B cell (primary cell): ENCODE data around the gene SLC23A3. TPM values are rescaled to one million over a fixed set of nuclear protein-coding genes. Genes with fewer than 3 reads are reported as not detected.

Experiments used
- polyA plus RNA-seq: library from polyadenylated mRNA; depleted of rRNA; stranded (reverse); fragments of >200 nt; gene quantifications from 2 replicates; pipeline ENCODE4 v1.2.3, GENCODE V29; 2012
- total RNA-seq, 2 donors: library from RNA; stranded (reverse); fragments of 120-200 nt in 1 of 2; gene quantifications; 1 replicate in 1 of 2; 2 replicates in 1 of 2; pipeline versions ENCODE4 v1.2.3 to v1.2.4, GENCODE V29; 2013 to 2022

Gene SLC23A3
- total and polyA plus RNA-seq, 2 donors (not counting 1 experiment from before 2014, with no cell fraction given), result 2.4 to 15.2 TPM

Other genes with a start within 250 kb of the SLC23A3 start
- gene CDK5R2, start 210.4 kb downstream of the SLC23A3 start, total RNA-seq, result 0.12 TPM in 1 of 2 replicates, not detected in the other
- gene CDK5R2, start 210.4 kb downstream of the SLC23A3 start, polyA plus RNA-seq, result not detected in 2 replicates
- gene FEV, start 184.8 kb downstream of the SLC23A3 start, total RNA-seq, result not detected in 2 replicates
- not detected in 2 replicates for gene FEV, start 184.8 kb downstream of the SLC23A3 start, polyA plus RNA-seq
- not detected in 2 replicates for gene CRYBA2, start 176.6 kb downstream of the SLC23A3 start, total RNA-seq
- not detected in 2 replicates for gene CRYBA2, start 176.6 kb downstream of the SLC23A3 start, polyA plus RNA-seq
- gene CFAP65, start 128.5 kb downstream of the SLC23A3 start, total RNA-seq, result not detected in 2 replicates
- not detected in 2 replicates for gene CFAP65, start 128.5 kb downstream of the SLC23A3 start, polyA plus RNA-seq
- 0.22 TPM in 1 of 2 replicates, not detected in the other for gene IHH, start 109.1 kb downstream of the SLC23A3 start, total RNA-seq
- 0.15 TPM in 1 of 2 replicates, not detected in the other for gene IHH, start 109.1 kb downstream of the SLC23A3 start, polyA plus RNA-seq
- gene NHEJ1, start 9.2 kb downstream of the SLC23A3 start, total RNA-seq, result 20.3 and 25.0 TPM in 2 replicates
- 13.0 and 14.9 TPM in 2 replicates for gene NHEJ1, start 9.2 kb downstream of the SLC23A3 start, polyA plus RNA-seq
- gene CNPPD1, start 6.9 kb upstream of the SLC23A3 start, total RNA-seq, result 146 and 150 TPM in 2 replicates
- 159 and 204 TPM in 2 replicates for gene CNPPD1, start 6.9 kb upstream of the SLC23A3 start, polyA plus RNA-seq
- 86.3 and 102 TPM in 2 replicates for gene RETREG2, start 8.2 kb upstream of the SLC23A3 start, total RNA-seq
- 45.4 and 46.7 TPM in 2 replicates for gene RETREG2, start 8.2 kb upstream of the SLC23A3 start, polyA plus RNA-seq
- 55.2 and 58.7 TPM in 2 replicates for gene ZFAND2B, start 36.8 kb upstream of the SLC23A3 start, total RNA-seq
- gene ZFAND2B, start 36.8 kb upstream of the SLC23A3 start, polyA plus RNA-seq, result 115 and 116 TPM in 2 replicates
- gene ABCB6, start 48.9 kb upstream of the SLC23A3 start, total RNA-seq, result 10.5 and 12.3 TPM in 2 replicates
- gene ABCB6, start 48.9 kb upstream of the SLC23A3 start, polyA plus RNA-seq, result 11.6 and 15.3 TPM in 2 replicates
- gene ATG9A, start 59.6 kb upstream of the SLC23A3 start, total RNA-seq, result 59.4 and 65.5 TPM in 2 replicates
- 41.8 and 42.7 TPM in 2 replicates for gene ATG9A, start 59.6 kb upstream of the SLC23A3 start, polyA plus RNA-seq
- gene ANKZF1, start 59.8 kb upstream of the SLC23A3 start, total RNA-seq, result 181 and 199 TPM in 2 replicates
- 152 and 180 TPM in 2 replicates for gene ANKZF1, start 59.8 kb upstream of the SLC23A3 start, polyA plus RNA-seq
- gene GLB1L, start 75.4 kb upstream of the SLC23A3 start, total RNA-seq, result 3.9 and 4.1 TPM in 2 replicates
- gene GLB1L, start 75.4 kb upstream of the SLC23A3 start, polyA plus RNA-seq, result 2.4 and 2.9 TPM in 2 replicates
- 29.0 and 29.3 TPM in 2 replicates for gene STK16, start 75.5 kb upstream of the SLC23A3 start, total RNA-seq
- gene STK16, start 75.5 kb upstream of the SLC23A3 start, polyA plus RNA-seq, result 46.9 and 60.1 TPM in 2 replicates
- gene TUBA4B, start 83.2 kb upstream of the SLC23A3 start, total RNA-seq, result not detected in 2 replicates
- gene TUBA4B, start 83.2 kb upstream of the SLC23A3 start, polyA plus RNA-seq, result 0.12 TPM in 1 of 2 replicates, not detected in the other
- gene TUBA4A, start 83.9 kb upstream of the SLC23A3 start, total RNA-seq, result 196 and 213 TPM in 2 replicates
- 155 and 338 TPM in 2 replicates for gene TUBA4A, start 83.9 kb upstream of the SLC23A3 start, polyA plus RNA-seq
- gene DNAJB2, start 109.3 kb upstream of the SLC23A3 start, total RNA-seq, result 169 and 184 TPM in 2 replicates
- 127 and 222 TPM in 2 replicates for gene DNAJB2, start 109.3 kb upstream of the SLC23A3 start, polyA plus RNA-seq
- not detected in 2 replicates for gene PTPRN, start 139.4 kb upstream of the SLC23A3 start, total RNA-seq
- 0.04 and 0.09 TPM in 2 replicates for gene PTPRN, start 139.4 kb upstream of the SLC23A3 start, polyA plus RNA-seq
- gene RESP18, start 162.7 kb upstream of the SLC23A3 start, total RNA-seq, result not detected in 2 replicates
- gene RESP18, start 162.7 kb upstream of the SLC23A3 start, polyA plus RNA-seq, result not detected in 2 replicates
- gene DNPEP, start 217.9 kb upstream of the SLC23A3 start, total RNA-seq, result 91.1 and 91.7 TPM in 2 replicates
- gene DNPEP, start 217.9 kb upstream of the SLC23A3 start, polyA plus RNA-seq, result 82.6 and 97.4 TPM in 2 replicates
- not detected in 2 replicates for gene DES, start 248.3 kb upstream of the SLC23A3 start, total RNA-seq
- gene DES, start 248.3 kb upstream of the SLC23A3 start, polyA plus RNA-seq, result not detected in 2 replicates